NCI-H524 (cell line): ENCODE data around the gene THAP7.
"Not testable (repeated sequence)": the region's sequence is repeated elsewhere in the genome, so short reads cannot be mapped to it uniquely, and the experiment has no call there.

Source experiments
- DNase-seq, 2 experiments: peaks; one replicate each; lab custom pipeline; 2025; lab: John Stamatoyannopoulos, UW

THAP7 gene

GRCh38 chr22:20978419-20978818, 23.5 kb downstream of the THAP7 start:
- no peak for DNase-seq

GRCh38 chr22:20977516-20978170, 24.3 kb downstream of the THAP7 start:
- no peak for DNase-seq

- DNase-seq = no peak
Observed at GRCh38 chr22:20977019-20977418, 24.9 kb downstream of the THAP7 start.

- DNase-seq = no peak
Observed at GRCh38 chr22:20976291-20976877, 25.5 kb downstream of the THAP7 start.

- no peak for DNase-seq
Observed at GRCh38 chr22:20975541-20976290, 26.2 kb downstream of the THAP7 start.

- no peak for DNase-seq
Observed at GRCh38 chr22:20974336-20974955, 27.5 kb downstream of the THAP7 start.

- DNase-seq = no peak
Observed at GRCh38 chr22:20973634-20974286, 28.2 kb downstream of the THAP7 start.

- no peak for DNase-seq
Observed at GRCh38 chr22:20972933-20973577, 28.9 kb downstream of the THAP7 start.

GRCh38 chr22:20972014-20972694, 29.8 kb downstream of the THAP7 start:
- not testable (repeated sequence) for DNase-seq

GRCh38 chr22:20970939-20971657, 30.8 kb downstream of the THAP7 start:
- no peak for DNase-seq

- no peak for DNase-seq
Observed at GRCh38 chr22:20968281-20968977, 33.5 kb downstream of the THAP7 start.

- DNase-seq = no peak
Observed at GRCh38 chr22:20967697-20968211, 34.2 kb downstream of the THAP7 start.

GRCh38 chr22:20966883-20967696, 34.8 kb downstream of the THAP7 start, which contains the start of gene AIFM3:
Gene AIFM3 (plus strand): TSS chr22:20967255. CDS start chr22:20967945, 690 bp downstream.
- DNase-seq = no peak

- no peak for DNase-seq
Observed at GRCh38 chr22:20965888-20966855, 35.7 kb downstream of the THAP7 start.

- no peak for DNase-seq
Observed at GRCh38 chr22:20965104-20965887, 36.6 kb downstream of the THAP7 start.

GRCh38 chr22:20964799-20965103, 37.2 kb downstream of the THAP7 start:
- DNase-seq = no peak
